ENCODE measurements around the gene GPC3. TPM values are rescaled to one million over a fixed set of nuclear protein-coding genes. Genes with fewer than 3 reads are reported as not detected.

Gene GPC3
- polyA plus RNA-seq, 1 of the 3 experiments (the other 2 are of a cell fraction), result 1.4 TPM

- no peaks in the 10 kb centered on the region for H3F3A ChIP-seq (replicated peaks; ENCODE audit: insufficient read depth)
- H4K20me1 ChIP-seq (ENCODE audit: insufficient read depth), result no peaks in the 10 kb centered on the region
- WGBS (ENCODE audit: low lambda C conversion rate), result 25% methylated on average over 3 of the region's 3 CpGs
- H3K79me2 ChIP-seq (ENCODE audit: insufficient read depth), result no peaks in the 10 kb centered on the region
- H3K9me3 ChIP-seq, result no peaks in the 10 kb centered on the region
- H3K36me3 ChIP-seq (replicated peaks in 1 of 2; ENCODE audit: control insufficient read depth in 1 of 2, insufficient read depth in 2 of 2, low read length in 1 of 2), result no peaks in the 10 kb centered on the region
- no peak overlapping the region for H3K27ac ChIP-seq (ENCODE audit: low read depth in 2 of 2, low read length in 1 of 2)
- no peak overlapping the region for H2AFZ ChIP-seq (ENCODE audit: low read depth)
- no peaks in the 10 kb centered on the region; the same call in 1 of the 2 replicates for H3K27me3 ChIP-seq (ENCODE audit: insufficient read depth)
- no peak overlapping the region for H3K4me2 ChIP-seq
- TF ChIP-seq EZH2phosphoT487 (IDR thresholded peaks at IDR 0.05; ENCODE audit: borderline replicate concordance, low read depth) (no peak), TCF12 (IDR thresholded peaks at IDR 0.05) (no peak), RCOR1 (IDR thresholded peaks at IDR 0.05; ENCODE audit: low read length) (no peak), ZBTB33 (IDR thresholded peaks at IDR 0.05; ENCODE audit: borderline replicate concordance, low read depth) (no peak), TEAD4 (IDR thresholded peaks at IDR 0.05; ENCODE audit: borderline replicate concordance, insufficient read depth) (no peak), JUND (IDR thresholded peaks at IDR 0.05) (no peak), FOXM1 (IDR thresholded peaks at IDR 0.05; ENCODE audit: low read depth) (no peak), MEF2A (IDR thresholded peaks at IDR 0.05; ENCODE audit: borderline replicate concordance, low read depth) (no peak), YY1 (IDR thresholded peaks at IDR 0.05; ENCODE audit: low read depth) (no peak), SIN3A (IDR thresholded peaks at IDR 0.05; ENCODE audit: borderline replicate concordance, low read depth, low read length) (no peak), RFX5 (IDR thresholded peaks at IDR 0.05; ENCODE audit: low read length) (no peak), SMC3 (IDR thresholded peaks at IDR 0.05; ENCODE audit: low read depth, low read length) (no peak), FOSL2 (IDR thresholded peaks at IDR 0.05; ENCODE audit: borderline replicate concordance, low read depth) (no peak), USF1 (IDR thresholded peaks at IDR 0.05; ENCODE audit: borderline replicate concordance, low read depth) (no peak), RXRA (IDR thresholded peaks at IDR 0.05; ENCODE audit: borderline replicate concordance, low read depth) (no peak), RAD21 (IDR thresholded peaks at IDR 0.05; ENCODE audit: low read length) (no peak), EP300 (IDR thresholded peaks at IDR 0.05; ENCODE audit: borderline replicate concordance in 1 of 2, low read depth in 1 of 2, low read length in 1 of 2) (no peak), CHD2 (IDR thresholded peaks at IDR 0.05; ENCODE audit: low read length, partially characterized antibody) (no peak)
- TF ChIP-seq, protein P1, sequence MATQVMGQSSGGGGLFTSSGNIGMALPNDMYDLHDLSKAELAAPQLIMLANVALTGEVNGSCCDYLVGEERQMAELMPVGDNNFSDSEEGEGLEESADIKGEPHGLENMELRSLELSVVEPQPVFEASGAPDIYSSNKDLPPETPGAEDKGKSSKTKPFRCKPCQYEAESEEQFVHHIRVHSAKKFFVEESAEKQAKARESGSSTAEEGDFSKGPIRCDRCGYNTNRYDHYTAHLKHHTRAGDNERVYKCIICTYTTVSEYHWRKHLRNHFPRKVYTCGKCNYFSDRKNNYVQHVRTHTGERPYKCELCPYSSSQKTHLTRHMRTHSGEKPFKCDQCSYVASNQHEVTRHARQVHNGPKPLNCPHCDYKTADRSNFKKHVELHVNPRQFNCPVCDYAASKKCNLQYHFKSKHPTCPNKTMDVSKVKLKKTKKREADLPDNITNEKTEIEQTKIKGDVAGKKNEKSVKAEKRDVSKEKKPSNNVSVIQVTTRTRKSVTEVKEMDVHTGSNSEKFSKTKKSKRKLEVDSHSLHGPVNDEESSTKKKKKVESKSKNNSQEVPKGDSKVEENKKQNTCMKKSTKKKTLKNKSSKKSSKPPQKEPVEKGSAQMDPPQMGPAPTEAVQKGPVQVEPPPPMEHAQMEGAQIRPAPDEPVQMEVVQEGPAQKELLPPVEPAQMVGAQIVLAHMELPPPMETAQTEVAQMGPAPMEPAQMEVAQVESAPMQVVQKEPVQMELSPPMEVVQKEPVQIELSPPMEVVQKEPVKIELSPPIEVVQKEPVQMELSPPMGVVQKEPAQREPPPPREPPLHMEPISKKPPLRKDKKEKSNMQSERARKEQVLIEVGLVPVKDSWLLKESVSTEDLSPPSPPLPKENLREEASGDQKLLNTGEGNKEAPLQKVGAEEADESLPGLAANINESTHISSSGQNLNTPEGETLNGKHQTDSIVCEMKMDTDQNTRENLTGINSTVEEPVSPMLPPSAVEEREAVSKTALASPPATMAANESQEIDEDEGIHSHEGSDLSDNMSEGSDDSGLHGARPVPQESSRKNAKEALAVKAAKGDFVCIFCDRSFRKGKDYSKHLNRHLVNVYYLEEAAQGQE (IDR thresholded peaks at IDR 0.05; ENCODE audit: low read depth, low read length), result no peak
- no peak overlapping the region for H3K9ac ChIP-seq
- ChIA-PET POLR2A (no interaction called here), CTCF (interaction anchor here (0.8 to 2.8 kb wide), 3 partner anchors 8 to 47 kb away, joined by 3 to 9 read pairs (median 4); no protein-coding TSS in a partner anchor)
- no peak overlapping the region for H3K4me3 ChIP-seq (ENCODE audit: low read depth in 2 of 2, low read length in 1 of 2)
- no peak for DNase-seq
- no peaks in the 10 kb centered on the region for H3K9me2 ChIP-seq
- no peaks in the 10 kb centered on the region for H3K4me1 ChIP-seq (ENCODE audit: control insufficient read depth in 1 of 2, insufficient read depth in 2 of 2, low read depth in 1 of 2, low read length in 1 of 2)
Observed at GRCh38 chrX:133836561-133836960, 148.8 kb downstream of the GPC3 start.

Data from SK-N-SH (cell line).